Fibroblast of gingiva (primary cell): ENCODE measurements around the gene ZNF365.
"Not testable (repeated sequence)": the region's sequence is repeated elsewhere in the genome, so short reads cannot be mapped to it uniquely, and the experiment has no call there.

Source experiments
- DNase-seq: peaks from one replicate; pipeline ENCODE4 v3.0.0-alpha.2; 2011; ENCODE audit warnings: low read depth

ZNF365 gene

DNA sequence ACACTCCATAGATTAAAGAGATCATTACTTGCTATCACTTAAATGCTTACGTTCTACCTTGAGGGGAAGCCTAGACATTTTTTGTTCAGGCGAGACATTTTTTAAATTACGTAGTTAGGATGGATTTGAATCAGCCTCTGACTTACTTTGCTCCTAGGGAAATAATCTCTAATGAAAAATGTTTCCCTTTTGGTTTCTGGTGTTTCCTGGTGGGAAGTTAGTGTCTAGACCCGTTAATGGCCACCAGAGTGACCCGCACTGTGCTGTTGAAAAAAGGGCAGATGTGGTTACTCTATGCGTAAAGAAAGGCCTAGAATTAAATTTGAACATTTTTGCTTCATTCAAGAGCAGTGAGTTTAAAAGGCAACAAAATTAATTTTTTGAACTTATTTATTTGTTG is 3.8 kb downstream of the ZNF365 start:
- DNase-seq, result no peak

DNA sequence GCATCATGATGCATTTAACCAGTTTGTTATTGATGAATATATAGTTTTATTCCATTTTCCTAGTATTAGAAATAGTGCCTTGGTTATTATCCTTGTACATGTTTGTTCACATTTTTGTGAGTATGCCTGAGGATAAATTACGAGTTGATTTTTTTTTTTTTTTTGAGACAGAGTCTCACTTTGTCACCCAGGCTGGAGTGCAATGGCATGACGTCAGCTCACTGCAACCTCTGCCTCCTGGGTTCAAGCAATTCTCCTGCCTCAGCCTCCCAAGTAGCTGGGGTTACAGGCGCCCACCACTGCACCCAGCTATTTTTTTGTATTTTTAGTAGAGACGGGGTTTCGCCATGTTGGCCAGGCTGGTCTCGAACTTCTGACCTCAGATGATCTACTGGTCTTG is 4.7 kb downstream of the ZNF365 start:
- DNase-seq, result not testable (repeated sequence)

DNA sequence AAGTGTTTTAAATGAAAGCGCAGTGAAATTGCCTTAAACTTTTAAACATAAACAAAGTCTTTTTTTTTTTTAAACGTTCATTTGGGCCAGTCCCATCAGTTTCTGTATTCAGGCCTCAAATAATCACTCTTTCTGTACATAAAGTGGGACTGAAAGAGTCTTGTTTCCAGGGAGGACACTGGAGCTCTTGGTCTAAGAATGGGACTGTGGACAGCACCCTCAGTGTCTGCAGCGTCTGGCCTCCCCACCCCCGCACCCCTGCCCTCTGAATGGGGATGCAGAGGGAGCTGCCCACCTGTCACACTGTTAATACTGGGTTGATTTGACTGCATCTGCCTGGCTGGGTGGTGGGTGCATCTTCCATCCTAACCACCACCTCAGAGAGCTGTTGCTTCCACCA is 5.2 kb downstream of the ZNF365 start:
- DNase-seq, result no peak

DNA sequence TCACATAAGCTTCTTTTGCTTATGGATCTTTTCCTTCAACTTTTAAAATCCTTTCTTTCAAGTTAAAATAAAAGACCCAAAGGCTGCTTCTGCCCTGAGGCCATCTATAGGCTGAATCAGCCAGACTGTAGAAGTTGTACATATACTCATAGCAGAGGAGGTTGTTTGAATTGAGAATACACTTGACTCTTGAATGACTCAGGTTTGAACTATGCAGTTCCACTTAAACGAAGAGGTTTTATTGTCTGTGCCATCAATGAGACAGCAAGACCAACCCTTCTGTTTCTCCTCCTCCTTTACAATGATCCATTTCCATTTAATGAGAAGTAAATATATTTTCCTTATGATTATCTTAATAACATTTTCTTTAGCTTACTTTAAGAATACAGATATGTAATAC is 5.8 kb downstream of the ZNF365 start:
- peak; percentile 11 for DNase-seq

DNA sequence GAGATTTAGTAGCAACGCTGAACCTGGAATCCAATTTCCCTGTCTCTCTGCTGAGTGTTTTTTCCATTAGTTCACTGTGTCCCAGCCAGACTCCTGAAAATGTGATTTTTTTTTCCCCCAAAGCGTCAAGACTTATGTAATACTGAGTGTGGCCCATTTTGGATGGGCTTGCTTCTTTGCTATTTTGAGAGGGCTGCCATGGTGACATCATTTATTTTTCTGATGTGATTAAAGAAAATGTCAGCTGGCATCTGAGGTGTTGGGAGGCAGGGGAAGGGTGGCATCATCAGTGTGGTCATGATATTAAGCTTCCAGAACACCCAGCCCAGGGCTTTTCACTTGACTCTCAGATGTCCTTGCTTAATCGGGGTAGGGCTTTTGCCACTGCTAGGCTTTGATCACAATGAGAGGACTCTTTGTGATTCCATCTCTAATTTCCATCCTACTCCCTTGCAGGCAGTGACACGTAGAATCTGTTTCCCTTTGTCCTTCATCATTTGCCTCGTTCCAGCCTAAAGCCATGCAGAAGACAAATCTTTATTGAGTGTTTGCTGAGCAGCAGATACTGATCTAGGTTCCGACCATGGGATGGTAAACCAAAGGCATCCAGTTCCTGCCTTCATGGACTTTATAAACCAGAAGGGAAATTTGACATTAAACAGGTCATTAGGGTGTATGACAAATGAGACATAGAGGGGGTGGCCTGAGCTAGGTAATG is 7.4 kb downstream of the ZNF365 start:
- no peak for DNase-seq

DNA sequence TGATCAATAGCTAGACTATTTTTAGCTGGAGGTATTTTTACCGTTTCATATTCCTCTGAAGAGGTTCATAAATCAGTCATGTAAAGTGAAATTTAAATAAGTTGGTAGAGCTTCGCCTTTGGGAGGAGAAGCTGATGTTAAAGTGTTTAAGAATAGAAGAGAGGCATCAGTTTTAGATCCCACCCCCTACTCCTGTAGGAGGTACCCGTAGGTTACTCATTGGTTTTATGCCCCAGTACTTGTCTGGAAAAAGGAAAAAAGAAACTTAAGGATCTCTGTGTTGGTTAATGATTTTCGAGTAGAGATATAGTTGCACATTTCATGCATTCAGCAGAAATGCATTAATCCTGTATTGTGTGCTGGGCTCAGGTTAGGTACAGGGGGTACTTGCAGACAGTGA is 8.7 kb downstream of the ZNF365 start:
- no peak for DNase-seq

DNA sequence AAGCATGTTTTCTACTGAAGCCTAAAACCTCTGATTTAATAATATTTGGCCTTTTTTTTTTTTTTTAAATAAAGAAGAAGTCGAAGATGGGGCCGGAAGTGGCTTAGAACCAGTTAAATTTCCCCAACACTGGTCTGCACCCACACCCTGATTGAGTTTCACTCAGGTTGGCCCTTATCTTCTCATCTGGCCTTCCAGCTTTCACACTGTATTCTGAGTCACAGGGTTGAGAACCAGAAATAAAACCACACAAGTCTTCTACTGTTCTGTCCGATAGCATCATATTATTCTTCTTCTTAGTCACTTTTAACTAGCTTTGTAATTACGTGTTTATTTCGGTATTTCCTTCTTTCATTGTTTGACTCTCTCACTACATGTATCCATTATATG is 9.9 kb downstream of the ZNF365 start:
- no peak for DNase-seq

DNA sequence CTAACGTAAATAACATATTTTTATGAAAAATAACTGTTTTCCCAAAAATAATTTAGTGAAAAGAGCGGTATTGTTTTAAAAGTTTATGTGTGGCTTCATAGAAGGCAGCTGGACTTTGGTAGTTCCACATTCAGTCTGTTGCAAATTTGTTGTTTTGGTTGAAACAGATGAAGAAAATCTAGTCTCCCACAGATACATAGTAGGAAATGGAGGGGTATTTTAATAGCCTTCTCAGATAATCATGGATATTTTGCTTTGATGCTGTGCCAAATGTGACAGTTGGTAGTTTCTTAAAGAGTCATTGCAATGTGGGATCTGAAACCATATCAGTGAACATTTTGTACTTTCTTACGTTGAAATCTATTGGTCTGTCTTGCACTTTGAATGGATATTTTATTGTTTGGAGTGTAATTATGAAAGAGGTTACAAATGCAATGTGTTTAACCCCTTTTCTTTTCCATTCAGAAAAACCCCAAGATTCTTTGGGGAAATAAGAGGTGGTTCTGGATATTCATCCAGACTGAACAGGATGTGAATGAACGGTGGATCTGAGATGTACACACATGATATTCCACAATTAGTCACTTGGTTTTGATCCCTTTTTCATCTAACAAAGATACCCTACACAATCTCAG is 10.4 kb downstream of the ZNF365 start:
- DNase-seq, result no peak

DNA sequence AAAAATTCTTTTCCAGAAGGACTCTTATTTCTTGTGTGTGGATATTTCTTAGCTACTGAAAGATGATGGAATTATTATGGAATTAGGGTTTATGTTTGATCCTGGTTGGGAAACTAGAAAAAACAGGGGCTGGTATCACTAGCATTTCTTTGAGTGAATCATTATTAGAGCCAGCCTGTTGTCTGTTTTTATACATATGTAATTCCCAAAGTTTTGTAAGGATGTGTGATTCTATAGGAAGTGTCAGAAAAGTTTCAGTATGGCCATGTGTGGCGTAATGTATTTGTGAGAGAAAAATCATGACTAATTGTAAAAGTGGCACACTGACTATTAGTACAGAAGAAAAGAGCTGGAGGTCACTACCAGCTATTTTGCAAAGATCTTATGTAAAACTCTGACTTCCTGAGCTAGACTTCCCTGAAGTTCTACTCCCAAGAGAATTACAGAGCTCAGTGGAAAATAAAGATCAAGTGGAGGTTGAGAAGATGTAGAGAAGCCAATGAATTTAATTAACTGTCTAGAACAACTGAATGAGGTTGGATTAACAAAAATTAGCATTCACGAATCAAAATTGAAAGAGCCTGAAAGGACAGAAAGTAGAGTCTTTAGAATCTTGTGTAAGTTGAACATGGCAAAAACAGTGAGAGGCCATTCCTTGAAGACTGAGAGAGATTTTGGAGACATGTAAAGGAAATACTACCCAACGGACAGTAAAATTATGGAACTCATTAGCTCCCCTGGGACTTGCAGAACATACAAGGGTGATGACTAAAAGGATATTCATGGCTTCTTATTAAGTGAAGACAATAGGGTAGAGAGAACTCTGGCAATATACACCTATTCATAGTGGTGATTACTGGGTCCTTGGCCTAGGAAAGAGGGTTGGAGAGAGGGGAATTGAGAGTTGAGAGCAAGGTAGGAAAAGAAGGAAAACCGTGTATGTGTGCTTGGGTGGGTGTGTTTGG is 12.5 kb downstream of the ZNF365 start:
- peak; percentile 29 for DNase-seq

DNA sequence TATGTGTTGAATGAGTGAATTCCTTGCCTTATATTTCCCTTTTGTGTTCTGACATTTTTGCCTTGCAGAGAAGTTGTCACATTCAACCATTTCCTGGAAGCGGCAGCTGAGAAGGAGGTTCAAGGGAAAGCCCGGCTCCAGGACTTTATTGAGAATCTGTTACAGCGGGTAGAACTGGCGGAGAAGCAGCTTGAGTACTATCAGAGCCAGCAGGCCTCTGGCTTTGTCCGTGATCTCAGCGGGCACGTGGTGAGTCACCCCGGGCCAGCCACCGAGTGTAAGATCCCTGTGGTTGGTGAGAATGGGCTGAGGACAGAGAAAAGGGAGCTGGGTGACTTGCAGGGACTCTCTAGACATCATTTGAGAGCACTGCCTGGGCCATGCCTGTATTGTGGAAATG is 14.2 kb downstream of the ZNF365 start:
- no peak for DNase-seq

DNA sequence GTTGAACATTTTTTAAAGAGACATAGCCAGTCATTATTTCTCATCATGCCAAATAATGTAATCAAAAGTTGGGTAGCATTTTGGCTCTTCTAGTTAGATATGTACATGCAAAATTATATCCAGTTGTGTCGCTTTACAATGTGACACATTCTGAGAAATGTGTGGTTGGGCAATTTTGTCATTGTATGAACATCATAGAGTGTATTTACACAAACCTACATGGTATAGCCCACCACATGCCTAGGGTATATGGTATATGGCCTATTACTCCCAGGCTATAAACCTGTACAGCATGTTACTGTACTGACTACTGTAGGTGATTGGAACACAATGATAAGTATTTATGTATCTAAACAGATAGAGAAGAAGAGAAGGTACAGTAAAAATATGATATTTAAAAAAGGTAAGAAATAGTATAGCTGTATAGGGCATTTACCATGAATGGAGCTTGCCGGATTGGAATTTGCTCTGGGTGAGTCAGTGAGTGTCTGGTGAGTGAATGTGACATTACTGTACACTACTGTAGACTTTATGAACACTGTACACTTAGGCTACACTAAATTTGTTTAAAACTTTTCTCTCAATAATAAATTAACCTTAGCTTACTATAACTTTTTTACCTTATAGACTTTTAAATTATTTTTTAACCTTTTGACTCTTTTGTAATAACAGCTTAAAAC is 16.5 kb downstream of the ZNF365 start:
- DNase-seq, result no peak

DNA sequence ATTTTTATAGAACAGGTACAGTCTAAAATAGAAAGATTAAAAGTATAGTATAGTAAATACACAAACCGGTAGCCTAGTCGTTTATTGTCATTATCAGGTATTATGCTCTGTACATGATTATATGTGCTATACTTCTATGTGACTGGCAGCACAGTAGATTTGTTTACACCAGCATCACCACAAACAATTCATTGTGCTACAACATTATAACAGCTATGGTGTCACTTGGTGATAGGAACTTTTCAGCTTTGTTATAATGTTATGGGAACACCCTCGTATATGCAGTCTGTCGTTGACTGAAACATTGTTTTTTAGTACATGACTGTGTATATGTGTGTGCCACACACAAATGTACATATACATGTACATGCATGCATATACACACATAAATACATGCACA is 19.1 kb downstream of the ZNF365 start:
- DNase-seq, result no peak

DNA sequence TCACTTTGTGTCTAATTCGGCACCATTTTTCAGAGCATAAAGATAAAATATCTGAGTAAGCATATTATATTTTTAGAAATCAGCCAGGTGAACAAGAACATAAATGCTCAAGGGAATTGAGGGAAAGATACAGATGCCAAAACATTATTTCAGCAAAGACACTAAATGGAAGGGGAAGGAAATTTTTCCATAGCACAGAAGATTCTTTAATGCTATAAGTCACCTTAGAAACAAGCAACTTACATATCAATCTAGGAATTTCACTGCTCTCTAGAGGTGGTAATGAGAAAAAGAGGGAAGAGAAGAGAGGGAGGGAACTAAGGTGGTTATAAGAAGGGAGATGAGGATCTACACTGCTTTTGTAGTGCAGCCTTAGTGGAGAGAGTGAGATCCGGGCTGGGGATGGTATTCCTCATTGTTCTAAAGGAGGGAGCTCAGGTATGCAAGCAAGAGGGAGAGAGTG is 20.4 kb downstream of the ZNF365 start:
- no peak for DNase-seq

DNA sequence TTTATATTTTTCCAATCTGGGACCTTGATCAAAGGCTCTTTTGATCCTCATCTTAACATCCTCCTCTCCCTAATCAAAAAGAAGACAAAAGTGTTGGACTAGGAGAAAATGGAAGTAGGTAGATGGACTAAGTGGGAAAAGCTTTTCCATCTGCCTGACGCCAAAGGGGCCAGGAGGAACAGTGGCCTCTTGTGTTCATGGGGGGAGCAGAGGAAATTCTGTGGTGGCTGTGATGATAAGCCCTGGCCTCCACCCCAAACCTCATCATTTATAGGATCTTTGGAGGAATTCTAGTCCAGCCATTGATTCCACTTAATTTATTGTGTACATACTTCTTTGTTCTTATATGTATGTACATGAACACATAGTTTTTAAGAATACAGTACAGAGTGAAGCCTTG is 21.7 kb downstream of the ZNF365 start:
- no peak for DNase-seq

DNA sequence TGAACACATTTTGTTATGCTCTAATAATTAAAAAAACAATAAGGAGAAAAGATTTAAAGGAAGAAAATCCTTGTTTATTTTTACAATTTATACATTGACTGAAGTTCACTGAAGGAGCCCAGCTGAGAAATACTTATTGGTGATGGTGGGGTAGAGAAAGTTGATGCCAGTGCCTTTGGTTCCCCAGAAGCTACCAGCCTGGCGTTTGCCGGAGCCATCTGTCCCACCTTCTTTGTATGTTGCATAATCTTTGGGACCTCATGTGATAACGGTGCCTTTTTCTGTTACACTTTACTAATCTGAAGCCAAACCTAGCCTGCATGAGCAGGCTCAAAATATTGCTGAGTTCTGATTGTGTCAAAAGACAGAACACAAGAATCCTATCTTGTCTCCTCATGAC is 22.7 kb downstream of the ZNF365 start:
- DNase-seq, result no peak

DNA sequence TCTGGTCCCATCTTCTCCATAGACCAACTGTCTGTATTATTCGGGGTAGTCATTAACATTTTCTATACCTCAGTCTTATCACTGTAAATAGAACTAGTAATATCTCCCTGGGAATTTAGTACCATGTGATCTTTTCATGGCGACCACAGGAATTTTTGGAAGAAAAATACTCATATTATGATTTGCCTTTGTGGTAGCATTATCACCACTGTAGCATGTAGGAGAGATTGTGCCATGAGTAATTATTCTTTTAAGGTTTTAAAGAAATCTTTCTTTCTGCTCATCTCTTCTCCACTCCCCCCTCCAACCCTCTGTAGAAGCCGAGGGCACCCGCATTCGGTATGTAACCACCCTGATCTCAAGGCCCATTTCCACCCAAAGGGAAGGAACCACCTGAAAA is 25.0 kb downstream of the ZNF365 start:
- DNase-seq, result no peak

DNA sequence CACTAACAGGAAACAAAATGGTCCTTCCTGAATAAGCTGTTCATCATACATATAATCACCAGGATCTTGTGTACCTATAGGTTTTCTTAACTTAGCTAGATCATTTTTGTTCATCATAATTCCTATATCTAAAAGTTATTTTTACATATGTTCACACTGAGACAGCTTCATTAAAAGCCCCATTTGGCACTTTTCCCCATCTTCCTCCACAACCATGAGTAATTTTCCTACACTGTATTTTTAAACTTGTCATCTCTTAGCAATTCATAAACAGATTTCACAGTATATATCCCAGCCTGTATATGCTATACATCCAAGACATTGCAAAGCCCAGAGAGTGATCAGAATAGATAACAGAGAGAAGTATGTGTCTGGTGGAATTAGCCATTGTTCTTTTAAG is 28.3 kb downstream of the ZNF365 start:
- DNase-seq, result no peak

DNA sequence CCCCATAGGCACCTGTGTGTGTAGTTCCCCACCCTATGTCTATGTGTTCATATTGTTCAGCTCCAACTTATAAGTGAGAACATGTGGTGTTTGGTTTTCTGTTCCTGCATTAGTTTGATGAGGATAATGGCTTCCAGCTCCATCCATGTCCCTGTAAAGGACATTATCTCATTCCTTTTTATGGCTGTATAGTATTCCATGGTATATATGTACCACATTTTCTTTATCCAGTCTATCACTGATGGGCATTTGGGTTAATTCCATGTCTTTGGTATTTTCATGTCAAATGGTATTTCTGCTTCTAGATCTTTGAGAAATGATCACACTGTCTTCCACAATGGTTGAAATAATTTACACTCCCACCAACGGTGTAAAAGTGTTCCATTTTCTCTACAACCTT is 36.4 kb downstream of the ZNF365 start:
- not testable (repeated sequence) for DNase-seq

DNA sequence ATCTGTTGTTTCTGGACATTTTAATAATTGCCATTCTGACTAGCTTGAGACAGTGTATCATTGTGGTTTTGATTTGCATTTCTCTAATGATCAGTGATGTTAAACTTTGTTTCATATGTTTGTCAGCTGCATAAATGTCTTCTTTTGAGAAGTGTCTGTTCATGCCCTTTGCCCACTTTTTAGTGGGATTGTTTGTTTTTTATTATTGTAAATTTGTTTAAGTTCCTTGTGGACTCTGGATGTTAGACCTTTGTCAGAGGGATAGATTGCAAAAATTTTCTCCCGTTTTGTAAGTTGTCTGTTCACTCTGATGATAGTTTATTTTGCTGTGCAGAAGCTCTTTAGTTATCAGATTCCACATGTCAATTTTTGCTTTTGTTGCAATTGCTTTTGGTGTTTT is 36.8 kb downstream of the ZNF365 start:
- not testable (repeated sequence) for DNase-seq

DNA sequence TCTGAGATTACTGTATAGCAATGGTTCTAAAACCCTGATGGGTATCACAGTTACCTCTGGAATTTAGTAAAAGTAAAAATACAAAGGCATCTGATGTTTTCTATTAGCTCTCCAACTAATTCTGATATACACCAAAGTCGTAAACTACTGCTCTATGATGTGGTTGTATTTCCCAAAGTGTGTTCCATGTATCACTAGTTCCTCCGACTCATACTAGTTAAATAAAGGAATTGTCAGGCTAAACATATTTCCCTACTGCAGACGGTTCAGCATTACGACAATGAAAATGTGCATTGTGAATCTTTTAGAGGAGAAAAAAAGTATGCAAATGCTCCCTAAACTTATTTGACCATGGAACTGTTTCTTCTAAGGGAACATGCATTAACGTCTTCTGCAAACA is 38.9 kb downstream of the ZNF365 start:
- no peak for DNase-seq

DNA sequence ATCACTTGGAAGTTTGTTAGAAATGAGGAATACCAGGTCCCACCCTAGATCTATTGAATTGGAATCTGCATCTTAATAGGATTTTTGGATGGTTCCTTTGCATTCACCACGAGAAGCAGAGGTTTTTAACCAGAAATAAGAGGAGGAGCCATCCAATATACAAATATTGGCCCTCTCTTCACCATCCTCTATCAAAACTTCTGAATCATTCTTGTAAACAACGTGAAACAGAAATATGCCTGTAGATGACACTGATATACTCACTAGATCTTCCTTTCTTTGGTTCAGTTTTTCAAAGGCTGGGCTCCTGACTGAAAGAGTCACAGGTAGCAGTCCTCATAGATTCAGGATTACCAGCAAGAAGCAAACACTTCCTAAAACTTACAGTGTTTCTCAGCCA is 39.5 kb downstream of the ZNF365 start:
- no peak for DNase-seq

DNA sequence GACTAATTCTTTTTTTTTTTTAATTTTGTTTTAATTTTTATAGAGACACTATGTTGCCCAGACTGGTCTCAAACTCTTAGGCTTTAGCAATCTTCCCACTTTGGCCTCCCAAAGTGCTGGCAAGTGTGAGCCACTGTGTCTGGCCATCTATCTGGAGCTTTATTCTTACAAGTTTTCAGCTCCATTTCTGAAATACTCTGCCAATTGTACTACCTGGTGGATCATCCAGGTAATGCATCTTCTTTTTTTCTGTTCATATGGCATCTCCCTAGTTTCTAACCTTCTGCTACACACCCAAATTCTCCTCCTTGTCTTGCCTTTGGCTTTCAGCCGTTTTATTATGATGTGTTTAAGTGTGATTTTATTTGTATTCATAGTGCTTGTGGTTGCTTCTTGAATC is 40.2 kb downstream of the ZNF365 start:
- DNase-seq, result no peak
